Ishikawa (cell line): ENCODE data around the gene CYP4F22.

Source experiments
- EP300 ChIP-seq: IDR thresholded peaks from 2 replicates; pipeline ENCODE4 v1.6.1; 2012; ENCODE audit warnings: borderline replicate concordance
- TAF1 ChIP-seq: IDR thresholded peaks from 2 replicates; pipeline ENCODE4 v1.6.1; 2012; ENCODE audit warnings: low read depth, mild to moderate bottlenecking
- YY1 ChIP-seq: IDR thresholded peaks from 2 replicates; pipeline ENCODE4 v1.6.1; 2012; ENCODE audit warnings: low read depth
- TF ChIP-seq, protein P1 (sequence below): IDR thresholded peaks from 2 replicates; pipeline ENCODE4 v1.6.1; 2012; ENCODE audit warnings: low read depth, mild to moderate bottlenecking

DNA sequence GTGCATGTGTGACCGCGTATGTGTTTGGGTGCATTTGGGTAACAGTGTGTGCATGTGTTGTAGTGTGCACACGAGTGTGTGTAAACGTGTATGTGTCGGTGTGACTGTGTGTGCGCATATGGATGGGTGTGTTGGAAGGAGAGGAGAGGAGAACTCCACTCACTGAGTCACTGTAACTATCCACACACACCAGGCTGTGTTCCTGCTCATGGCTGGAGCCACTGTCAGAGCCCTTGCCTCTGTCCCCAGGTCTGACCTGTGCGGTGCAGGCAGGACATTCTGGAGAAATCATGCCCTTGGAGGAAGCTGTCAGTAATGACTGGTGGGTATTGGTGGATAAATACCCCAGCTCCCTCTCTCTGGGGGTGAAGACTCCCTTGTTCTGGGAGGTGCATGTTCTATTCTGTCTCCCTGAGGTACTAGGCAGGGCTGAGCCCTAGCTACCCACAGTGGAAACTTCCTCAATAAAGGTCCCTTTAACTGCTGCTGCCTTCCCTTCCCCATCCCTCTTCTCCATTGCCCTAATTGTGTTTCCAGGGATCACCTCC, 48.4 kb downstream of the CYP4F22 start:
- TF ChIP-seq, protein P1, sequence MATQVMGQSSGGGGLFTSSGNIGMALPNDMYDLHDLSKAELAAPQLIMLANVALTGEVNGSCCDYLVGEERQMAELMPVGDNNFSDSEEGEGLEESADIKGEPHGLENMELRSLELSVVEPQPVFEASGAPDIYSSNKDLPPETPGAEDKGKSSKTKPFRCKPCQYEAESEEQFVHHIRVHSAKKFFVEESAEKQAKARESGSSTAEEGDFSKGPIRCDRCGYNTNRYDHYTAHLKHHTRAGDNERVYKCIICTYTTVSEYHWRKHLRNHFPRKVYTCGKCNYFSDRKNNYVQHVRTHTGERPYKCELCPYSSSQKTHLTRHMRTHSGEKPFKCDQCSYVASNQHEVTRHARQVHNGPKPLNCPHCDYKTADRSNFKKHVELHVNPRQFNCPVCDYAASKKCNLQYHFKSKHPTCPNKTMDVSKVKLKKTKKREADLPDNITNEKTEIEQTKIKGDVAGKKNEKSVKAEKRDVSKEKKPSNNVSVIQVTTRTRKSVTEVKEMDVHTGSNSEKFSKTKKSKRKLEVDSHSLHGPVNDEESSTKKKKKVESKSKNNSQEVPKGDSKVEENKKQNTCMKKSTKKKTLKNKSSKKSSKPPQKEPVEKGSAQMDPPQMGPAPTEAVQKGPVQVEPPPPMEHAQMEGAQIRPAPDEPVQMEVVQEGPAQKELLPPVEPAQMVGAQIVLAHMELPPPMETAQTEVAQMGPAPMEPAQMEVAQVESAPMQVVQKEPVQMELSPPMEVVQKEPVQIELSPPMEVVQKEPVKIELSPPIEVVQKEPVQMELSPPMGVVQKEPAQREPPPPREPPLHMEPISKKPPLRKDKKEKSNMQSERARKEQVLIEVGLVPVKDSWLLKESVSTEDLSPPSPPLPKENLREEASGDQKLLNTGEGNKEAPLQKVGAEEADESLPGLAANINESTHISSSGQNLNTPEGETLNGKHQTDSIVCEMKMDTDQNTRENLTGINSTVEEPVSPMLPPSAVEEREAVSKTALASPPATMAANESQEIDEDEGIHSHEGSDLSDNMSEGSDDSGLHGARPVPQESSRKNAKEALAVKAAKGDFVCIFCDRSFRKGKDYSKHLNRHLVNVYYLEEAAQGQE = no peak
- TF ChIP-seq YY1 (no peak), EP300 (no peak), TAF1 (no peak)
